ENCODE data around the gene RRP7A.
"Not testable (repeated sequence)": the region's sequence is repeated elsewhere in the genome, so short reads cannot be mapped to it uniquely, and the experiment has no call there.

Gene RRP7A, protein sequence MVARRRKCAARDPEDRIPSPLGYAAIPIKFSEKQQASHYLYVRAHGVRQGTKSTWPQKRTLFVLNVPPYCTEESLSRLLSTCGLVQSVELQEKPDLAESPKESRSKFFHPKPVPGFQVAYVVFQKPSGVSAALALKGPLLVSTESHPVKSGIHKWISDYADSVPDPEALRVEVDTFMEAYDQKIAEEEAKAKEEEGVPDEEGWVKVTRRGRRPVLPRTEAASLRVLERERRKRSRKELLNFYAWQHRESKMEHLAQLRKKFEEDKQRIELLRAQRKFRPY

DNA sequence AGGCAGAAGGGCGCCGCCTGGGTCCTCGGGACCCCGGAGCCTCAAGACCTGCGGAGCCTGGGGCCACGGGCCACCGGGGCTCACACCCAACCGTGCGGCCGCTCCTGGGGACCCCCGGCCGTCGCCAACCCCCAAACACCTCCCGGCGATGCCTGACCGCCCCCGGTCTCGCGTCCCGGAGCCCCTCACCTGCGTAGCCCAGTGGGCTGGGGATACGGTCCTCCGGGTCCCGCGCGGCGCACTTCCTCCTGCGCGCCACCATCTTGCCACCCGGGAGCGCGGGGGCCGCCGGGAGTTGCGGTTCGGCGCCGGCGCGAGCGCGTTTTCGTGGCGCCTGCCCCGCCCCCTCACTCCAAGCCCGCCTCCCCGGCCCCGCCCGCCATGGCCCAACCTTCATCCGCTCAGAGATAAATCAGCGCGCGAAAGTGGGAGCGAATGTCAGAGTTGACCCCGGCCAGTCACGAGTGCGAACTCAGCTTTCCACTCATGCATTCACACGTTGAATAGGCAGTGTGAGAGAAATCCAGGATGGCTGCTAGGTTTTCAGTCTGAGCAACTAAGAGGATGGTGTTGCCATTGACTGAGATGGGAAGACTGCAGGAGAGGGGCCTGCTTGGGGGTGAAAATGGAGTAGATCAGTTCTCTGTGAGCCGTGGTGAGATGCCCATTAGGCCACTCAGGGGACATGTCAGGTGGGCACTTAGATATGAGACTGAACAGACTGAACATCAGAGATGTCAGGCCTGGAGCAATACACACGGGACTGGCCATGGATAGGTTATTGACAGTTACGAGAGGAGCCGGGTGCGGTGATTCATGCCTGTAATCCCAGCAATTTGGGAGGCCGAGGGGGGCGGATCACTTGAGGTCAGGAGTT is at the start of gene RRP7A:
Gene RRP7A (minus strand): TSS at position 272 of the 877 bp plus-strand sequence. CDS start 10 bp downstream, at position 262.
- DNase-seq, result peak; percentile 87

DNA sequence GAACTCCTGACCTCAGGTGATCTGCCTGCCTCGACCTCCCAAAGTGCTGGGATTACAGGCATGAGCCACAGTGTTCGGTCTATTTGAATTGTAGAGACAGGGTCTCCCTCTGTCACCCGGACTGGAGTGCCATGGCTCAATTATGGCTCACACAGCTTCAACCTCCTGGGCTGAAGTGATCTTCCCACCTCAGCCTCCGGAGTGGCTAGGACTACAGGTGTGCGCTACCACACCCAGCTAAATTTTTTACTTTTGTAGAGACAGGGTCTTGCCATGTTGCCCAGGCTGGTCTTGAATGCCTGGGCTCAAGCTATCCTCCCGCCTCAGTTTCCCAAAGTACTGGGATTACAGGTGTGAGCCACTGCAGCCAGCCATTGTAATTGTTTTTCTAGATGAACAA is 48.4 kb upstream of the RRP7A start:
- not testable (repeated sequence) for DNase-seq

DNA sequence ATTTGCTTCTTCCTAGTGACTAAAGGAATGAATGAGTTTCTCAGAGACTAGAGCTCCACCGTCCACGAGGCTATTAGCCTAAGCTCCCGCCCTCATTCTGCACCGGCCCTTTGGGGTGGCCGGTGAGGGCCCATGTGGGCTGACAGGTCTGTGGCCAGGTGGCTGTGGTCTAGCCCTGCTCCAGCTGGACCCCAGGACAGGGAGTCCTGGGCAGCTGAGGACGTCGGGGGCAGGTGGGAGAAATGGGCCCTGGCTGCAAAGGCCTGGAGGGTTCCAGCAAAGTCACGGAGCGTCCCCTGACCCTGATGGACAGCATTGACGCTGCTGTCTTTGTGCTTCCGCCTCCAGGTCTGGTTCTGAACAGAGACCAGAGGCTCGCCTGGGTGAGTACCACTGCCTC is 46.4 kb upstream of the RRP7A start:
- DNase-seq, result no peak

DNA sequence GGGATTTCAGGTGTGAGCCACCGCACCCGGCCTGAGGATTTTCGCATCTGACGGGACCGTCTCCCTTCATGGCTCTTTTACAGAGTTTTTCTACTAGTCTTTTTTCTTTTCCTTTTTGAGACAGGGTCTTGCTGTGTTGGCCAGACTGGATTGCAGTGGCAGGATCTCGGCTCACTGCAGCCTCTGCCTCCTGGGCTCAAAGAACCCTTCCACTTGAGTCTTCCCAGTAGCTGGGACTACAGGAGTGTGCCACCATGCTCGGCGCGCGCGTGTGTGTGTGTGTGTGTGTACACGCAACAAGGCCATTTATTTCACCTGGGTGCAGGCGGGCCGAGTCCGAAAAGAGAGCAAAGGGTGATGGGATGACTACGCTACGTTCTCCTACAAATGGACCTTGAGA is 45.1 kb upstream of the RRP7A start:
- DNase-seq, result no peak

DNA sequence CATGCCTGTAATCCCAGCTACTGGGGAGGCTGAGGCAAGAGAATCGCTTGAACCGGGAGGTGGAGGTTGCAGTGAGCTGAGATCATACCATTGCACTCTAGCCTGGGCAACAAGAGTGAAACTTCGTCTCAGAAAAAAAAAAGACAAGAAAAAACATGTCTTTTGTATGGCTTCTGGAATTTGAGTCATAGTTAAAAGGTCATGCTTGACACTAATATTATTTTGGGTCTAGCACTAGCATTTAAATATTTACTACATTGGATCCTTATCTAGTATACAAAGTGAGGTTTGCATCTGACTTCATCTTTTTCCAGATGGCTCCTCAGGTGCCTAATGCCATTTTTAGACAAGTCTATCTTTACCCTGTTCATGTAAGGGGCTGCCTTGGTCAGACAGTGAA is 44.3 kb upstream of the RRP7A start:
- DNase-seq, result not testable (repeated sequence)

DNA sequence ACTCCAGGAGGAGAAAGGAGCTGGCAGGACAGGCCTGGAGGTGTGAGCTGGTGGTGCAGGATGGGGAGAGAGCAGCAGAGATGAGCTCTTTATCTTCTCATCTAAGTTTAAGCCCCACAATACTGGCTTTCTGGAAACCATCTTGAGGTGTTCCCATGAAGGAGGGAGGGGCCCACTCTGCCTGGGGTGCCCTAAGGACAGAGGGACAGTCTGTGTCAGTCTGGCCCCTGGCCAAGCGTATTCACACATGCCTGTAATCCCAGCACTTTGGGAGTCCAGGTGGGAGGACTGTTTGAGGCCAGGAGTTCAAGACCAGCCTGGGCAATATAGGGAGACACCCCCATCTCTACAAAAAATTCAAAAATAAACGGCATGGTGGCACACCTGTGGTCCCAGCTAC is 43.1 kb upstream of the RRP7A start:
- DNase-seq, result no peak

DNA sequence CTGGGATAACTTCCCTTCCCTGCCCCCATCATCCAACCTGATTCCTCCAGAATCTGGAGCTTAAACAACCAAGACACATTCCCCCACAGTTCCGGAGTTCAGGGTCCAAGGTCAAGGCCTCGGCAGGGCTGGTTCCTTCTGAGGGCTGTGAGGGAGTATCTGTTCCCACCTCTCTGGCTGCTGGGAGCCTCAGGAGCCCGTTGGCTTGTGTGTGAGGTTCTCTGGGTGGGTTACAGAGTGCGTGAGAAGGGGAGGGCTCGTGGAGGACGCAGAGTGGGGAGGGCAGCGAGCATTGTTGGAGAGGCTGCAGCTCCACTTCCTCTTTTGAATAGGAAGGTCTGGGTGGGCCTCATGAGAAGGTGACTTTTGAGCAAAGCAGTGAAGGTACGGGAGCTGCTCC is 42.7 kb upstream of the RRP7A start:
- DNase-seq, result no peak

DNA sequence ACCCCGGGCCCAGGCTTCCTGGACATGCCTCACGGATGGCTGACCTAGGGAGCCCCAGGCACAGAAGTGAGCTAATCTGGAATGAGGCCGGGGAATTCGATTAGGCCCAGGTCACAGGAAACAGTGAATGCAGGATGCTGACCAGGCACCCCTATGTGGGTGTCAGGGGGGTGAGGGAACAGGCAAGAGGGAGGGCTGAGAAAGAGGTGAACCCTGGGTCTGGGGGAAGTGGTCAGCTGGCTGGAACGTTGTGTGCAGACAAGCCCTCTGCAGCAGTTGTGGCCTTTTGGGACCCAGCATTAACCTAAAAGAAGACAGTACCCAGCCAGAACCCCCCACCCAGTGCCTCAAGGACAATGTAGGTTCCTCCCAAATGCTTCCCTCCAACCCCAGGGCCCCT is 42.3 kb upstream of the RRP7A start:
- no peak for DNase-seq

DNA sequence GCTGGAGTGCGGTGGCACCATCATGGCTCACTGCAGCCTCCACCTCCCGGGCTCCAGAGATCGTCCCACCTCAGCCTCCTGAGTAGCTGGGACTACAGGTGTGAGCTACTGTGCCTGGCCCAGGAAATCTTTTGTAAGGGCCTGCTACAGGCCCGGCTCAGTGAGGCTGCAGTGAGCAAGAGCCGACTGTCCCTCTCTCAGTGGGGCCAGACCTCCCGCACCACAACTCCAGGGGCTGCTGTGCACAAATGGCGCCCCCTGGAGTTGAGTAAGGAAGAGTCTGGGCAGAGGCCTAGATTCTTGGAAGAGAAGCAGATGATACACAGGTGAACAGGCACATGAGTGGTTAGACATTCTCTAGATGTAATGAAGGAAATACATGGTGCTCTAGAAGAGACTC is 41.2 kb upstream of the RRP7A start:
- DNase-seq, result no peak

DNA sequence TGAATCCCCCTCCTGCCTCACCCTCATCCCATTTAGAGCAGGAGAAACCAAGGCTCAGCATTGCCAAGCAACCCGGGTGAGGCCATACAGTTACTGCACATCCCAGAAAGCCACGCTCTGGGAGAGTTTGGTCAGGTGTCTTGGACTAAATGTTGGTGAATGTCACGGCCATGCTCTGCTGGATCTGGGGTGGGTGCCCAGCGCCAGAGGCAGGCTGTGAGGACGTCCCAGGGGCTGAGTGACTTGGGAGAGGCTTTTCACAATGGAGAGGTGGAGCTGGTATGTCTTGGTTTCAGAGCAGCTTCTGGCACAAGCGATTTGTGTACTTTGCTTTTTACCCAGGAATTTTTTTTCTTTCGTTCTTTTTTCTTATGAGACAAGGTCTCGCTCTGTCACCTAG is 40.8 kb upstream of the RRP7A start:
- no peak for DNase-seq

DNA sequence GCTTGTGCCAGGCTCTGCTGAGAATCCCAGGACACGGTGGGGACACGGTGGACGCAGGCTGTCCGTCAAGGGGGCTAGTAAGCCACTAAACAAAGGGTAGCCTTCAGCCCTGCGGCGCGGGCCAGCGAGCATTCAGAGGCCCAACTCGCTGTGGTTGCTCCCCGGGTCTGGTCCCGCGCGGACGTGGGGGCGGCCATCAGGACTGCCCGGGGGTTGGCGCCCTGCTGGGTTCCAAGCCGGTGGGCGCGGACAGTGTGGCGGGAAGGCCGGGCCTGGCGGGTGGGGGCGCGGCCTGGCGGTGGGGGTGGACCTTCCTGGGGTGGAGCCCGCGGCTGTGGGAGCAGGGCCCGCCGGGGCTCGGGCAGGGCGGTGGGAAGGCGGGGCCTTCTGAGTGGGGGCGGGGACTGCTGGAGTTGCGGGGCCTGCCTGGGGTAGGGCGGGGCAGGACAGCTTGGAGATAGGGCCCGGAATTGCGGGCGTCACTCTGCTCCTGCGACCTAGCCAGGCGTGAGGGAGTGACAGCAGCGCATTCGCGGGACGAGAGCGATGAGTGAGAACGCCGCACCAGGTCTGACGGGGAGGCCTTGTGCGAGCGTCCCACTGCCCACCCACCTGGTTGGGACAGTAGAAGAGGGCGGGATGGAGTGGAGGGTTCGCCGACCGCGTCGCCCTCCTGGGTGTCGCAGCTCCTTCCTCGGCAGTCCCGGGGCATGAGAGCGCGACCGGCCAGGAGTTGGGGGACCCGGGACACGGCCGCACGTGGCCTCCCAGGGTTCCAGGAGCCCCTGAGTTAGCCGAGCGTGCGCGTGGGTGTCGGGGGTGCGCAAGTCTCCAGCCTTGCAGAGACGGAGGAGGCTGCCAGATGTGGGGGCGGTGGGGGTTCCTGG is 34.1 kb upstream of the RRP7A start, which contains the start of gene SERHL2:
Gene SERHL2 (plus strand): TSS at position 482 of the 887 bp plus-strand sequence. CDS start 65 bp downstream, at position 547.
- DNase-seq, result peak; percentile 81

DNA sequence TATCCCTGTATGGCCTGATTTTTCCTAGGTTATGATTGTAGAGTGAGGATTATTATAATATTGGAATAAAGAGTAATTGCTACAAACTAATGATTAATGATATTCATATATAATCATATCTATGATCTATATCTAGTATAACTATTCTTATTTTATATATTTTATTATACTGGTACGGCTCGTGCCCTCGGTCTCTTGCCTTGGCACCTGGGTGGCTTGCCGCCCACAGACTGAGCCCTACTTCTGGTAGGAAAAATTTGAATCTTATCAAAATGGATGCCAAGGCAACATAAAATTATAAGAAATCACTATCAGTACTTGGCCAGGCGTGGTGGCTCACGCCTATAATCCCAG is 32.7 kb upstream of the RRP7A start:
- not testable (repeated sequence) for DNase-seq

DNA sequence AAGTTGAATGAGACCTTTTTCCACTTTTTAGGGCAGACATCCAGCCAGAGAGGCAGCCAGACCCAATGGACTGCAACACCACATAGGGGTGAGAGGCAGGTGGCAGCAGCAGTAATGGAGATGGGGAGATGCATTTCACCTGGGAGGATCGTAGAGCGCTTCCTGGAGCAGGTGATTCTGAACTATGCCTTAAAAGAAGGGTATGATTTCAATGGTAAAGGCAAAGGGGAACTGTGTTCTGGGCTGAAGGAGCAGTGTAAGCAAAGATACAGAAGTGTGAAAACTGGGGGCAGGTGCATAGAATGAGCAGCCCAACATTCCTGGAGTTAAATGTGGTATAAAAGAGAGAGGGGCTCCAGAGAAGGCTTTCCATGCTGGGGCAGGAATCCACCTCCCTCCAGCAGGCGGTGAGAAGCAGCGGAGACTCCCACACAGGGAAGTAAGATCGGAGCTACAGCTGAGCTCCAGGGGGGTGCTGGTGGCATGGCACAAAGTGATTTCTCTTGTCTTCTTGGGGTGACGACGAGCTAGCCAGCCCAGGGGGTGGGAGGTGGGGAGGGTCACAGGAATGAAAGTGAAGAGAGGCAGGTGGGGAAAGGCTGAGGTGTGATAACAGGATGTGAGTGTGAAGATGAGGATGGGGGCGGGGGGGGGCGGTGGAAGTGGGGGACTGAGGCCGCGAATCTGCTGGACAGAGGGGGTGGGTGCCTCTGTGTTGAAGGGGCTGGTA is 29.9 kb upstream of the RRP7A start:
- DNase-seq, result no peak

DNA sequence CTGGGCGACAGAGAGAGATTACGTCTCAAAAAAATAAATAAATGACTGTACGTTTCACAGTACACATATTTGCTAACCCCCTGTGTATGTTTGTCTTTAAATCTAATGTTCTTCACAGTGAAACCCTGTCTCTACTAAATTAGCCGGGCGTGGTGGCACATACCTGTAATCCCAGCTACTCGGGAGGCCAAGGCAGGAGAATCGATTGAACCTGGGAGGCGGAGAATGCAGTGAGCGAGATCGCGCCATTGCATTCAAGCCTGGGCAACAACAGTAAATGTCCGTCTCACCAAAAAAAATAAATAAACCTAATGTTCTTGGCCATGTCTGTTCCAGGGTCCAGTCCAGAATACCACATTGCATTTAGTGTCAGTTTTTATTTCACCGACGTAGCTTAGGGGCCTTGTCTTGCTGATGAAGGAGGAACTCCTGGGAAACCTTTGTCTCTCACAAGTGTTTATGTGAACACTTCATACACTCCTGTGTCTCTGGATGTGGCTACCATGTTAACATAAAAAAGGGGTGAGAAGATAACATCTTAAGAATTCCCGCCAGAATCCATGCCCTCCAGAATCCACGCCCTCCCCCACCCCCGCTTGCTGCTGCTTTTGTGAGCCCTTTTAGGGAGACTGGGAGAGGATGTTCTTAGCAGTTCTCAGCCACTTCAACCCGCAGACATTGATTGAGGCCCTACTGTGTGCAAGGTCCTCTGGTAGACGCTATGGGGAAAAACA is 29.2 kb upstream of the RRP7A start:
- no peak for DNase-seq

DNA sequence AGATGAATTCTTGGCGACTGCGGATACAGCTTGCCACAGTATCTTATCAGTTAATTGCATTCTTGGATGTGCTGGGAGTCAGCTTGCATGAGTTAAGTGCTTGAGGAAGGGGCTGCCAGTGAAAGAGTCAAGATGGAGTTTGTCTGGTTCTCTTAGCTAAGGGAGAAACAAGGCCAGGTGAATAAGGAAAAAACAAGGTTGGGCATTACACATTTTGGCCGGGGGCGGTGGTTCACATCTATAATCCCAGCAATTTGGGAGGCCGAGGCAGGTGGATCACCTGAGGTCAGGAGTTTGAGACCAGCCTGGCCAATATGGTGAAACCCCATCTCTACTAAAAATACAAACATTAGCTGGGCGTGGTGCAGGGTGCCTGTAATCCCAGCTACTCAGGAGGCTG is 28.5 kb upstream of the RRP7A start:
- DNase-seq, result not testable (repeated sequence)

DNA sequence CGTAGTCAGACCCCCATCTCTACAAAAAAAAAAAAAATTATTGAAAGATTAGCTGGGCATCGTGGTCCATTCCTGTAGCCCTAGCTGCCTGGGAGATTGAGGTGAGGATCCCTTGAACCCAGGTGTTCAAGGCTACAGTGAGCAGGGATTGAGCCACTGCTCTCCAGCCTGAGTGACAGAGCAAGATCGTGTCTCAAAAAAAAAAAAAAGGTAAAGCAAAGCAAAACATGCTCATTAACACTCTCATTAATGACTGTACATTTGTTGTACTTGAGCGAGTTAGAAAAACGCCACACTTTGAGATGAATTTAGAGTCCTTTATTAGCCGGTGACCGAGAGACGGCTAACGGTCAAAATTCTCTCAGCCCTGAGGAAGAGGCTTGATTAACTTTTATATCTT is 28.0 kb upstream of the RRP7A start:
- no peak for DNase-seq

DNA sequence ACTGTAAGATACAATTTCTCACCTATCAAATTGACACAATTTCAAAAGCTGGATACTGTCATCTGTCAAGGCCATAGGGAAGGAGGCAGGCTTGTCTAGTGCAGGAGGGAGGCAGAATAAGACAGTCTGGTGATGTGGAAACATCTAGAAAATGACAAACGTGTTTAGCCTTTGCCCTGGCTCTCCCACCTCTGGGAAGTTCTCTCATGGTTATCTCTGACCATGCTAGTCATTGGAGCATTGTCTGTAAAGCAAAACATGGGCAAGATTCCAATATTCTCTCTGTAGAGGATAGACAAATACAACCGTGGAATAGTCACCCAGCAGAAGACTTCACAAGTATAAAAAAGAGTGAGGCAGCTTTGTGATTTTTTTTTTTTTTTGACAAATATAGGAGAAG is 25.1 kb upstream of the RRP7A start:
- DNase-seq, result no peak

DNA sequence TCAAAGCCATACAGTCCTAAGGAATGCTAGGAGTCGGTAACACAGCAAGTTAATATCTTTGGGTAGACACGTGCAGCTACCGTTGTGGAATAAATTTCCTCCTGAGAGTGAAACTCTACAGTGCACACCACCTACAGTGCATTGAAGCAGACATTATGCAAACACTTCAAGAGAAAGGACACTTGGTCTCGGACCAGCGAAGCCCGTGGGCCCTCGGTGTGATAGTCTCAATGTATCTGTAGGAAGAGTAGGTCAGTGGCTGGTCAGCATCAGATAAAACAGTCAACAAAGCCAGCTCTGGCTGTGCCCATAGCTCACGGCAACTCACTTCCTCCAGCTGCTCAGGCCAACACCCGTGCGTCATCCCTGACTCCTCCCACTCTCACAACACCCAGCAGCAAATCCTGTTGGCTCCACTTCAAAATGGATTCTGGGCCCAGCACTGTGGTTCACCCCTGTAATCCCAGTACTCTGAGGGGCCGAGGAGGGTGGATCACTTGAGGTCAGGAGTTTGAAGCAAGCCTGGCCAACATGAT is 19.7 kb upstream of the RRP7A start:
- DNase-seq, result not testable (repeated sequence)

DNA sequence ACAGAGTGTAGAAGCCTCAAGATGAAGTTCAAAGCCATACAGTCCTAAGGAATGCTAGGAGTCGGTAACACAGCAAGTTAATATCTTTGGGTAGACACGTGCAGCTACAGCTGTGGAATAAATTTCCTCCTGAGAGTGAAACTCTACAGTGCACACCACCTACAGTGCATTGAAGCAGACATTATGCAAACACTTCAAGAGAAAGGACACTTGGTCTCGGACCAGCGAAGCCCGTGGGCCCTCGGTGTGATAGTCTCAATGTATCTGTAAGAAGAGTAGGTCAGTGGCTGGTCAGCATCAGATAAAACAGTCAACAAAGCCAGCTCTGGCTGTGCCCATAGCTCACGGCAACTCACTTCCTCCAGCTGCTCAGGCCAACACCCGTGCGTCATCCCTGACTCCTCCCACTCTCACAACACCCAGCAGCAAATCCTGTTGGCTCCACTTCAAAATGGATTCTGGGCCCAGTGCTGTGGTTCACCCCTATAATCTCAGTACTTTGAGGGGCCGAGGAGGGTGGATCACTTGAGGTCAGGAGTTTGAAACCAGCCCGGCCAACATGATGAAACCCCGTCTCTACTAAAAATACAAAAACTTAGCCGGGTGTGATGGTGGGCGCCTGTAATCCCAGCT is 17.7 kb upstream of the RRP7A start:
- DNase-seq, result not testable (repeated sequence)

DNA sequence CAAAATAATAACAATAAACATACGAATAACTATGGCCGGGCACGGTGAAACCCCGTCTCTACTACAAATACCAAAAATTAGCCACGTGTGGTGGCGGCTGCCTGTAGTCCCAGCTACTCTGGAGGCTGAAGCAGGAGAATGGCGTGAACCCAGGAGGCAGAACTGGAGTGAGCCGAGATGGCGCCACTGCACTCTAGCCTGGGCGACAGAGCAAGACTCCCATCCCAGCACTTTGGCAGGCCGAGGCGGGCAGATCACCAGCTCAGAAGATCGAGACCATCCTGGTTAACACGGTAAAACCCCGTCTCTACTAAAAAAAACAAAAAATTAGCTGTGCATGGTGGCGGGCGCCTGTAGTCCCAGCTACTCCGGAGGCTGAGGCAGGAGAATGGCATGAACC is 17.0 kb upstream of the RRP7A start:
- DNase-seq, result not testable (repeated sequence)

DNA sequence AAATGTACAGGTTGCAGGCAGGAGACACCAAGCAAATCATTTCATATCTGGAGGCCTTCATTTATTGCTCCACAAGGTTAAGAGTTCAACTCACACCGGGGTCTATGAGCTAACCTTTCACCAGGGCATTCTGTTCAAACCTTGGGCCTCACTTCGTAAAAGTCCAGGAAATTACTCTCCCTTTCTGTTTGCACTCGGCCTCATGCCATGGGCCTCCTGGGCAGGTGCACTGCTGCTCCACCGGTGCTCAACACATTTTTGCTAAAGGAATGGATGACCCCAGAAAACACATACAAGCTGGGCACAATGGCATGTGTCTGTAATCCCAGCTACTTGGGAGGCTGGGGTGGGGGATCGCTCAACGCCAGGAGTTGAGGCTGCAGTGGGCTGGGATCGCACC is 16.6 kb upstream of the RRP7A start:
- DNase-seq, result no peak

Measured in stimulated activated CD4-positive, alpha-beta T cell treated with anti-CD3 and anti-CD28 coated beads, Interleukin-4, amount 100 ng/mL, for 1 hour (primary cell).